Posterior cingulate gyrus (tissue), 11 donors: Measurements from ENCODE around the gene ESPN.

ENCODE experiments used
- DNase-seq, 10 donors: peaks; one replicate each; pipeline versions ENCODE4 v3.0.0 to v3.0.0-alpha.2; 2020 to 2021; ENCODE audit warnings: mixed read lengths in 3 of 10
- intact Hi-C: fragments of 100-400 bp; cut with DNase I; formaldehyde crosslinking; loops from one replicate; pipeline ENCODE4 v1.15.1; 2023

Gene ESPN

DNA sequence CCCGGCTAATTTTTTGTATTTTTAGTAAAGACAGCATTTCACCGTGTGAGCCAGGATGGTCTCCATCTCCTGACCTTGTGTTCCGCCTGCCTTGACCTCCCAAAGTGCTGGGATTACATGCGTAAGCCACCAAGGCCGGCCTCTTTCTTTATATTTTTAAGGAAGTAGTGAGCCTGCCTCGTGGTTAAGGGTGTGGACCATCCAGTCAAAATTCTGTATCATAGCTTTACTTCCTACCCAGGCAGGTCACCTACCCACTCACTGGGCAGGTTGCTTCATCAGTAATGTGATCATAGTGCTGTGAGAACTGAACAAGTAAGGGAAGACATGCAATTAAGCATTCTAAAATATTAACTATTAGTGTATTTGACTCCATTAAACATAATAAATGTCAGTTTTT lies 22.9 kb upstream of the ESPN start:
- intact Hi-C loops = no loop called here
- DNase-seq = peak in 1 of 10 donors; percentile 21

GRCh38 chr1:6408023-6408422 lies 16.6 kb upstream of the ESPN start:
- intact Hi-C loops = no loop called here
- DNase-seq = no peak

DNA sequence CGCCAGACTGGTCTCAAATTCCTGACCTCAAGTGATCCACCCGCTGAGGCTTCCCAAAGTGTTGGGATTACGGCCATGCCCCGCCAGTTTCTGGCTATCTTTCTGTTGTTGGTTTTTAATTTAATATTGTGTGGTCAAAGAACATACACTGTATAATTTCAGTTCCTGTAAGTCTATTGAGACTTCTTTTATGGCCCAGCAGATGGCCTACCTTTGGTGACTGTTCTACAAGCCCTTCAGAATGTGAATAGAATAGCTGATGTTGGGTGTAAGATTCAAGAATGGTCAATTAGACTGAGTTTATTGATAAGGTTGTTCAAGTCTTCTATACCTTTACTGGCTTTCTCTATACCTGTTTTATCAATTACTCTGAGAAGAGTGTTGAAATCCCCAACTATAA lies 15.5 kb upstream of the ESPN start:
- intact Hi-C loops = no loop called here
- DNase-seq = no peak

GRCh38 chr1:6409733-6410132 lies 14.8 kb upstream of the ESPN start:
- intact Hi-C loops = no loop called here

DNA sequence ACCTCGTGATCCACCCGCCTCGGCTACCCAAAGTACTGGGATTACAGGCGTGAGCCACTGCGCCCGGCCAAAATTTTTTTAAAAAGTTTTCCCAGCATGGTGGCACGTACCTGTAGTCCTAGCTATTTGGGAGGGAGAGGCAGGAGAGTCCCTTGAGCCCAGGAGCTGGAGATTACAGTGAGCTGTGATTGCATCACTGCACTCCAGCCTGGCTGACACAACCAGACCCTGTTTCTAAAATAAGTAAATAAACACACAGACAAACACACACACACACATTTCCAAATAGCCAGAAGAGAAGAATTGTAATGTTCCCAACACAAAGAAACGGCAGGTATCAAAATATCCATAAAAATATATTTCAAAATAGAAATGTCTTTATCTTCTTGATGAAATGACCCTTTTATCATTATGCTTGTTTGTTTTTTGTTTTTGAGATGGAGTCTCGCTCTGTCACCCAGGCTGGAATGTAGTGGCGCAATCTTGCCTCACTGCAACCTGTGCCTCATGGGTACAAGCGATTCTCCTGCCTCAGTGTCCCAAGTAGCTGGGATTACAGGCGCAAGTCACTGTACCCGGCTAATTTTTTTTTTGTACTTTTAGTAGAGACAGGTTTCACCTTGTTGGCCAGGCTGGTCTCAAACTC lies 14.2 kb upstream of the ESPN start:
- intact Hi-C loops = no loop called here
- no peak for DNase-seq

More at GRCh38 chr1:6409733-6410132, 14.8 kb upstream of the ESPN start:
- DNase-seq = no peak

GRCh38 chr1:6412896-6413295 lies 11.7 kb upstream of the ESPN start:
- DNase-seq = no peak
- intact Hi-C loops = no loop called here

- intact Hi-C loops = no loop called here
- DNase-seq = peak in 5 of 10 donors; percentile 24 to 83 (median 35)
Observed at GRCh38 chr1:6414443-6414844, 10.1 kb upstream of the ESPN start.

GRCh38 chr1:6414881-6415626 lies 9.5 kb upstream of the ESPN start:
- intact Hi-C loops = no loop called here
- DNase-seq = no peak

DNA sequence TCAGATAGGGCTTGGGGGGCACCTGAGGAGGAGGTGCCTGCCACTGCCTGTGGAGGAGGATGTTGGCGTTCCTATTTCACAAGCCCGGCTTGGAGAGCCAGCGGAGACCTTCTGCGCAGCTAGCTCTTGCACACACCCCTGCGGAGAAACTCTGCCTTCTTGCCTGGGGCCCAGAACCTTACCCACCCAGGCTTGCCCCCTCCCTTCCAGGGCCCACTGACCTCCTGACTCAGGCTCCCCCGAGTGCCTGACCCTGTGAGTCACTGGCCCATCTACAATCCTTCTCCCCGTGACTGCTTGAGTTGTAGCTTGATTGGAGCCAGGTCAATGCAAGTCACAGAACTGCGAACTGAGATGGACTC lies 8.3 kb upstream of the ESPN start:
- intact Hi-C loops = no loop called here
- DNase-seq = peak in 1 of 10 donors; percentile 64

GRCh38 chr1:6416906-6417305 lies 7.7 kb upstream of the ESPN start:
- intact Hi-C loops = no loop called here
- DNase-seq = peak in 1 of 10 donors; percentile 71

GRCh38 chr1:6417961-6418667 lies 6.5 kb upstream of the ESPN start:
- DNase-seq = peak in 1 of 10 donors; percentile 58
- intact Hi-C loops = no loop called here

GRCh38 chr1:6418668-6419396 lies 5.7 kb upstream of the ESPN start:
- intact Hi-C loops = no loop called here

DNA sequence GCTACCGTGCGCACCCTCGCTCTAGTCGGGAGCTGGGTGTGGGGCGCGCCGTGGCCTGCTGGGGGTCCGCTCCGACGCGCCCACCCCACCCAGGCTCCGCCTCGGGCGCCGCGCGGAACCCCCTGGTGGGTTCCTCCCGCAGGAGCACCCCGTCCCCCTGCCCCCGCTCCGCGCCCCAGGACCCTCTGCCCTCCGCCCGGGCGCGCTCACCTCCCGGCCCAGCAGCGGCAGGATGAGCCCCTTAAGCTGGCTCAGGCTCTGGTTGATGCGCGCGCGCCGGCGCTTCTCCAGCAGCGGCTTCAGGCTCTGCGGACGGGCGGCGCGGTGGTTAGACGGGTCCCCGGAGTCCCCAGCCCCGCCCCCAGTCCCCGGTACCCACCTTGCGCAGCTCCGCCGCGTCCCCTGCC lies 5.2 kb upstream of the ESPN start:
- intact Hi-C loops = no loop called here
- DNase-seq = no peak

More at GRCh38 chr1:6418668-6419396, 5.7 kb upstream of the ESPN start:
- peak in 1 of 10 donors; percentile 55 for DNase-seq

- DNase-seq = peak in 1 of 10 donors; percentile 60
Observed at GRCh38 chr1:6419804-6420453, 4.6 kb upstream of the ESPN start, which contains the start of gene HES2. Gene HES2, minus strand, starts transcription at chr1:6419919. Its CDS starts 99 bp downstream, at chr1:6419820.

GRCh38 chr1:6420454-6421042 lies 4.0 kb upstream of the ESPN start:
- intact Hi-C loops = no loop called here

More at GRCh38 chr1:6419804-6420453, 4.6 kb upstream of the ESPN start, which contains the start of gene HES2:
- intact Hi-C loops = no loop called here

GRCh38 chr1:6421266-6421665 lies 3.3 kb upstream of the ESPN start:
- intact Hi-C loops = no loop called here

More at GRCh38 chr1:6420454-6421042, 4.0 kb upstream of the ESPN start:
- DNase-seq = no peak

DNA sequence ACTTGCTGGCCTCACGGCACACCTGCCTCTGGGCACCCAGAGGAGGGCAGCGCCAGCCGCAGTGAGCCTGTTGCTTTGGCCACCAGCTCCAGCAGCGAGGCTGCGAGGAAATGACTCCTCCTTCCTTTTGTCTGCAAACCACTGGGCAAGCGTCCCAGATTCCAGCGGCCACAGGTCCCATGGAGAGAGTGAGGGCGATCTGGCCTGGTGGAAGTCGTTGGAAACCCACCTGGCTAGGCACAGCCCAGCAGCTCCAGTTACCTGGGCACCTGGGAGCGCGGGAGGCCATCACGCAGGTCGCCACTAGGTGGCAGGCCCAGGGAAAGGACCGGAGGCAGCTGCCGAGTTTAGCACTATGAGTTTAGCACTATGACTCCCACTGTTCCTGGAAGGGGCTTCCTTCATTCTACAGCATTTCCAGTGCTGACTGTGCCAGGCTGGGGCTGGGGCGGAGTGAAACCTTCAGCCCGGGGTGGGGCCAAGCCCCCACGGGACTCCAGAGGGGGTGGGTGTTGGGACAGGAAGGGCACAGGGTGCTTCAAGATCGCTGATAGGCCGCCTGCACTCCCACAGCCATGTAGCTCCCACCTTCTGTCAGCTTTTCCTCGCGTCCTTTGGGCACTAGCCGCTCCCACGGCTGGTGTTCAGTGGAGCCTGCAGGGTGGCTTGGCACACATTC lies 1.1 kb upstream of the ESPN start:
- DNase-seq = peak in 3 of 10 donors; percentile 18 to 37 (median 23)
- intact Hi-C loops = no loop called here

More at GRCh38 chr1:6421266-6421665, 3.3 kb upstream of the ESPN start:
- no peak for DNase-seq

DNA sequence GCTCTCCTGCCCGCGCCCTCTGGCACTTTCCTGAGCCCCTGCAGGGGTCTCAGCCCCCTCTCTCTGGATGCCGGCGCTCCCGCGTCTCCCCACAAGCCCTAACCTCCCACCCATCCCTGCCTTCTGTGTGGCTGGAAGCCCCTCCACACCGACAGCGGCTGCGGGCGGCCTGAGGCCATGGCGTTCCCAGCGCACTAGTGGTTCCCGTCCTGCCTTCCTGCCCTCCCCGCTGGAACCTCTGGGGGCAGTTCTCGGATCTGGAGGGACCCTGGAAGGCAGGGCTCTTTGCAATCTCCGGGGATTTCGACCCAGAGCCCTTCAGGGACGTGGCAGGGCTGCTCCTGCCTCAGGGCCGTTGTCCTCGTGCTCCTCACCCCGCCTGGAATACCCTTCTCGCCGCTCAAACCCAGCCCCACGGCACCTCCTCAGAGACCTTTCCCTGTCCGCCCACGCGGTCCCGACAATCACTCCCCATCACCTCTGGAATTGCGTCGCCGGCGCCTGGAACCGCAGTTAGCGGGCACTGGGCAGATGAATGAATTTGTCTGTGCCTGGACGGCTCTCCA lies 493 bp upstream of the ESPN start:
- DNase-seq = no peak
- intact Hi-C loops = no loop called here

- intact Hi-C loops = no loop called here
- DNase-seq = no peak
Observed at GRCh38 chr1:6425658-6426057, 1.1 kb downstream of the ESPN start.
